Measurements from ENCODE around the gene WNT1. TPM values are rescaled to one million over a fixed set of nuclear protein-coding genes. Genes with fewer than 3 reads are reported as not detected.

WNT1 gene
- total RNA-seq, 2 experiments from 2014 or later, result 0.17 to 0.29 TPM

DNA sequence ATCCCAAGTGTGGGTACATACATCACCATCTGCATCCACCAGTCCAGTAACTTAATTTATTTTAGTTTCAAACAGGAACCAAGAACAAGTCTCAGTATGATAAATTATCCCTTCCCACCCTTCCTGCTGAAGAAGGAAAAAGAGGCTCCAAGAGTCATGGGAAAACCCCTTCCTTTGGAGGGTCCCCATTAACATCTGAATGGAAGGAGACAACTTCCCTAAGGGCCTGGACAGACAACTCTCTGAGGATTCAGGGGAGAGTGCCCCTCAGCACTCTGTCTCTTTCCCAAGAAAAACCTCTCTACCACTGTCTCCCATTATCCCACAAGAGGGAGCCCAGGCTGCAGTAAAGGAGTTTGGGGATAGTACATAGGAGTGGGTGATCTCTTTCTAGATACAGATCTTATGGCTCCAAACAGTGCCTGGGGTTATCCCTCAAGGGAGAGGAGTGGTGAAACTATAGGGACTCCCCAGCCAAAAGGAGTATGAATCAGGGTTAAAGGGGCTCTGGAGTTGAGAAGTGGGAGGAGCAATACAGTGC is 12.8 kb upstream of the WNT1 start:
- ChIA-PET CTCF (interaction anchor here (1.2 to 11.7 kb wide), 4 partner anchors 9 to 23 kb away, joined by 3 to 84 read pairs (median 4); partner anchors contain the start of gene WNT1), POLR2A (no interaction called here)
- Mint-ChIP-seq H3K9me3 (no peaks in the 10 kb centered on the region), H3K27me3 (peaks cover 46% of the 10 kb centered on the region), H3K4me3 (no peak overlapping the region), H3K4me1 (peaks cover 2% of the 10 kb centered on the region), H3K27ac (no peak overlapping the region), H3K36me3 (ENCODE audit: low read depth) (no peaks in the 10 kb centered on the region)
- no peak for DNase-seq

DNA sequence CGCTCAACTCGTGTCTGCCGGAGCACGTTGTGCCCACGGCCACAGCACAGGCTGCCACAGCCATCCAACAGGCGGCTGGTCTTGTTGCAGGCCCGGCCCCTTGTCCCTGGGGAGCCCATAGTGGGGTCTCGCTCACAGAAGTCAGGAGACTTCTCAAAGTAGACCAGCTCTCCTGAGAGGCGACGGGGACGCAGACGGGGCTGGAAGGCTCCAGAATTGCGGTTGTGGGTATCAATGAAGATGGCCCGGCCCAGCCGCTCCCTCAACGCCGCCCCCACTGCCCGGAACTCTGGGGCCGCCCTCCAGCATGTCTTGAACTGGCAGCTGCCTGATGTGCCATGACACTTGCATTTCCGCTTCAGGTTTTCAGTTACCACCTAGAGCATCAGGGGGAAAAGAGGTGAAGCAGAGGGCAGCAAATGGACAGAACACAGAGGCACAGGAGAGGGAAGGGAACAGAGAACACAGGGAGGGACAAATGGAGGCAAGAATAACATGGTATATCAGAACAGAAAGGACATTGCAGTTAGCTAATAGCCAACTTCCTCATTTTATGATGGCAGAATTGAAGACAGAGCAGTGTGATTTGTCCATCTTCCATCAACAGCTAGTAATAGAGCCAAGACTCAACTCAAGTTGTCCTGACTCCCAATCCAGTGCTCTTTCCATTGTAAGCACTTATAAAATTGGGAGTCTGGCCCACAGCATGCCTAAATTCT is 11.8 kb upstream of the WNT1 start:
- H3K9me3 Mint-ChIP-seq, result no peaks in the 10 kb centered on the region
- no peak overlapping the region for H3K4me3 Mint-ChIP-seq
- ChIA-PET CTCF (interaction anchor here (0.6 to 11.7 kb wide), 6 partner anchors 13 to 128 kb away, joined by 3 to 84 read pairs (median 4); partner anchors contain the start of genes DDX23 and WNT1), POLR2A (no interaction called here)
- H3K4me1 Mint-ChIP-seq, result peaks cover 10% of the 10 kb centered on the region
- no peak overlapping the region for H3K27ac Mint-ChIP-seq
- no peak for DNase-seq
- H3K27me3 Mint-ChIP-seq, result peaks cover 48% of the 10 kb centered on the region
- no peaks in the 10 kb centered on the region for H3K36me3 Mint-ChIP-seq (ENCODE audit: low read depth)

DNA sequence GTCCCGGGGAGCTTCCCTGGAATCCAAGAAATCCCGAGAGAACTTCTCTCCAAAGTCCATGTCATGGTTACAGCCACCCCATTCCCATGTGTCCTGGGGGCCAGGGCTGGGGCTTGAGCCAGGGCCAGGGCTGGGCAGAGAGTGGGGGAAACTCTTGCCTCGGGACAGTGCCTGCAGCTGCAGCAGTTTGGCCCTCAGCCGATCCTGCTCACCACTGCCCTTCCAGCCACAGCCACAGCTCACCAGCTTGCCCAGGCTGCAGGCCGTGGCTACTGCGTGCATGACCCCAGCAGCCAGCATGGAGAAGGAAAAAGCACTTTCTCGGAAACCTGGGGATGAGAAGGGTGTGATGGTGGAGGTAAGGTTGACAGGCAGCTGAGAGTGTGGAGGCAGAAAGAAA is 10.1 kb upstream of the WNT1 start:
- Mint-ChIP-seq H3K27ac (no peak overlapping the region), H3K36me3 (ENCODE audit: low read depth) (no peaks in the 10 kb centered on the region), H3K4me1 (peaks cover 16% of the 10 kb centered on the region), H3K4me3 (no peak overlapping the region), H3K9me3 (no peaks in the 10 kb centered on the region), H3K27me3 (peaks cover 62% of the 10 kb centered on the region)
- no peak for DNase-seq
- ChIA-PET CTCF (interaction anchor here (0.5 to 11.7 kb wide), 8 partner anchors 11 to 186 kb away, joined by 3 to 84 read pairs (median 4); partner anchors contain the start of genes ARF3, DDX23 and WNT1), POLR2A (no interaction called here)

DNA sequence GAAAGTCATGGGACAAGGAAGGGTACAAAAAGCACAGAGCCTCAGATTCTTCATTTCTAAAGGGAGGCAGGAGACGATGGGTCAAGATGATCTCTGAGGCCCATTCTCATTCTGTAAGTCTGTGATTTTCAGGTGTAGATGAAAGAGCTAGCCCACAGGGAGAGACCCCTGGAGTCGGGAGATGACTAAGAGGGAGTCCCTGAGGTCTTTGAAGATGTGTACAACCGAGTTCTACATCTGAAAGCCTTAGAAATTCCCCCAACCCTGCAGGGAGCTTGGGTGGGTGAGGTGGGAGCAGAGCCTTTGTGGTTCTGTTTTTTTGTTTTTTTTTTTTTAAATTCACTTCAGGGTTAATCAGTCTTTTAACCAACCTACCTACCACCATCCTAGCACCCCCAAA is 9.7 kb upstream of the WNT1 start:
- Mint-ChIP-seq H3K27ac (no peak overlapping the region), H3K27me3 (peaks cover 67% of the 10 kb centered on the region), H3K4me3 (no peak overlapping the region), H3K36me3 (ENCODE audit: low read depth) (no peaks in the 10 kb centered on the region), H3K9me3 (no peaks in the 10 kb centered on the region), H3K4me1 (peaks cover 16% of the 10 kb centered on the region)
- no peak for DNase-seq
- CTCF ChIA-PET, result interaction anchor here (0.6 to 11.7 kb wide), 6 partner anchors 11 to 724 kb away, joined by 3 to 84 read pairs (median 5); partner anchors contain the start of genes ARF3 and WNT1
- POLR2A ChIA-PET, result no interaction called here

DNA sequence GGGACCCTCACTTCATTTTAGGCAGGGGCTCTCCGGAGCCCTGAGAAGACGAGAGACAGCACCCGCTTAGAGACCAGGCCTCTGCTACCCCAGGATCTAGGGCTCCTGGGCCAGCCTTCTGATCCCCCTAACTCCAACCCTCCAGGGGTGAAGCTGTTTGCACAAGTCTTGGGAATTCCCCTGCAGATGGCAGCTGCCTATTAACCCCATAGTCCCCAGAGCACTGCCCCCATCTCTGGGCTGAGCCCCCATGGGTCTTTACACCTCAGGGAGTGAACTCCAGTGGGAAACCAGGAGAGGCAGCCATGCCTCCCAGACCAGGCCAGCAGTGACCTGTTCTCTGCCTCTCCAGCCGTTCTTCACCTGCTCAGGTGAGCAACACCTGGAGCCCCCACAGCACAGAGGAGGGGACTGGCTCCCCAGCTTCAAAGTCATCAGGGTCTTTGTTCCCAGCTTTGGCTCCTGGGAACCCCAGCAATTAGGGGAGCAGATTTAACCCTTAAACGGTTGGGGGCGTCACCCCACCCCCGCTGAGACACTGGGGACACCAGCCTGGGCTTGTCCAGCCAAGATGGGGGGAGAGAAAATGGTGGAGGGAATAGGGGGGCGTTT is 8.9 kb upstream of the WNT1 start:
- H3K36me3 Mint-ChIP-seq (ENCODE audit: low read depth), result no peaks in the 10 kb centered on the region
- no peak for DNase-seq
- POLR2A ChIA-PET, result no interaction called here
- H3K9me3 Mint-ChIP-seq, result no peaks in the 10 kb centered on the region
- H3K27ac Mint-ChIP-seq, result no peak overlapping the region
- no peak overlapping the region for H3K4me3 Mint-ChIP-seq
- CTCF ChIA-PET, result interaction anchor here (0.6 to 11.7 kb wide), 8 partner anchors 11 to 724 kb away, joined by 4 to 84 read pairs (median 4); partner anchors contain the start of genes ARF3 and WNT1
- peaks cover 74% of the 10 kb centered on the region for H3K27me3 Mint-ChIP-seq
- peaks cover 16% of the 10 kb centered on the region for H3K4me1 Mint-ChIP-seq

DNA sequence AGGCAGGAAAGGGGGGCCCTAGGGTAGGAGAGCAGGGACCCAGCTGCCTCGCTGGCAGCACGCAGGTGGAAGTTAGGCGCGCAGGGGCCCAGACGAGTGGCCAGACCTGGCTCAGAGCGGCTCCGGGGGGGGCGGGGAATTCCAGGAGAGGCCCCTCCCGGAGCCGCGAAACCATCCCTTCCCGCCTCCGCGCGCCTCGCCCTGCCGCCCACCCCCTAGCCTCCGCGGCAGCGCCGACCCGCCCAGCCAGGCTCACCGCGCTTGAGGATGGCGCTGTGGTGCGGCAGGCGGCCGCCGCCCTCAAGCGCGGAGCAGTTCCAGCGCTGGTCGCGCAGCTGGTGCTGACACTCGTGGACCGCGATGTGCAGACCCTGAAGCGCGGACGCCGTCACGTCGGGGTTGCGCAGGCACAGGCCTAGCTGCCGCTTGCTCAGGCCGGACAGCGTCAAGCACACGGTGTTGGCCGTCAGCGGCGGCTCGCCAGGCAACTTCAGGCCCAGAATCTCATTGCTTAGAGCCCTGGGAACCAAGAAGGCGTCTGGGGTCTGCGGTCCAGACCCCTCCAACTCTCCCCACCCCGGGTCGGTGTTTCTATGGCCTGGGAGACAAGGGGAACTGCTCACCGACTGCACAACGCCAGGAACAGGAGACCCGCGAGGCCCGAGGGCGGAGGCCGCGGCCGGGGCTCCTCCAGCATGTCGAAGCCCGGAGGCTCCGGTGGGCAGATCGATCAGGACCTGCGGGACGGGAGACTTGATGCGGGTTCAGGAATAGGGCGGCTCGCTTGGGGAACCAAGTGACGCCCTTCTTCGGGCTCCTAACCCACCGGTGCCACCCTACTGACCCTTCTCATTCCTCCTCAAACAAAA is 8.1 kb upstream of the WNT1 start:
- Mint-ChIP-seq H3K36me3 (ENCODE audit: low read depth) (no peaks in the 10 kb centered on the region), H3K27ac (no peak overlapping the region), H3K4me3 (no peak overlapping the region), H3K9me3 (no peaks in the 10 kb centered on the region), H3K27me3 (peaks cover 75% of the 10 kb centered on the region), H3K4me1 (peaks cover 16% of the 10 kb centered on the region)
- CTCF ChIA-PET, result interaction anchor here (0.7 to 11.7 kb wide), 7 partner anchors 11 to 155 kb away, joined by 3 to 84 read pairs (median 4); partner anchors contain the start of genes ARF3 and WNT1
- DNase-seq, result no peak
- POLR2A ChIA-PET, result no interaction called here

DNA sequence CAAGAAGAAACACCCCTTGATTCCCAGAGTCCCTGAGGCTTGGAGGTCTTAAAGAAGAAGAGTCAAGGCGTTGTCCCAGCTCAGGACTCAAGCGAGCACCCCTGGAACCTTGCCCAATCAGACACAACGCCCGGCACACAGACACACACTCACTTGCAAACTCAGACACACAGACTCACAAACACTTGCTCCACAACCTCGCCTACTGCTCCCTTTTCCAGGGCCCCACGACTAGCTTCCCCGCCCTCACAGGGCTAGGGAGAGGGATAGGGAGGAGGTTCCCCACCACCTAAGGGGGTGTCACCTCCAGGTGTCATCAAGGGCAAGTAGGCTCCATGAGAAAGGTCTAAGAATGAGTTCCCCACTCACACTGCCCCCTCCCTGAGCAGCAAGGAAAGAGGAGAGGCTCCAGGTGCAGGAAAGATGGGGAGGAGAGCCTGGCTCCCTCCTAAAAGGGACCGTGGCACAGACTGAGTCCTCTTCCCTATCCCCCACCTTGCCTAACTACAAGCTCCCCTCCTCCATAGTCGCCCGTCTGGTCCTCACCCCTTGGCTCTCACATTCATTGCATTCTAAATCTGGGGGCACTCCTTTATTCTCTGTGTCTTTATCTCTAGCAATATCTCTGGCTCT is 7.3 kb upstream of the WNT1 start:
- Mint-ChIP-seq H3K4me1 (peaks cover 16% of the 10 kb centered on the region), H3K27ac (no peak overlapping the region), H3K36me3 (ENCODE audit: low read depth) (no peaks in the 10 kb centered on the region), H3K27me3 (peaks cover 76% of the 10 kb centered on the region), H3K9me3 (no peaks in the 10 kb centered on the region), H3K4me3 (peak overlapping the region; percentile 22)
- ChIA-PET CTCF (interaction anchor here (1.0 to 11.7 kb wide), 6 partner anchors 10 to 156 kb away, joined by 3 to 84 read pairs (median 4); partner anchors contain the start of gene WNT1), POLR2A (no interaction called here)
- DNase-seq, result no peak

DNA sequence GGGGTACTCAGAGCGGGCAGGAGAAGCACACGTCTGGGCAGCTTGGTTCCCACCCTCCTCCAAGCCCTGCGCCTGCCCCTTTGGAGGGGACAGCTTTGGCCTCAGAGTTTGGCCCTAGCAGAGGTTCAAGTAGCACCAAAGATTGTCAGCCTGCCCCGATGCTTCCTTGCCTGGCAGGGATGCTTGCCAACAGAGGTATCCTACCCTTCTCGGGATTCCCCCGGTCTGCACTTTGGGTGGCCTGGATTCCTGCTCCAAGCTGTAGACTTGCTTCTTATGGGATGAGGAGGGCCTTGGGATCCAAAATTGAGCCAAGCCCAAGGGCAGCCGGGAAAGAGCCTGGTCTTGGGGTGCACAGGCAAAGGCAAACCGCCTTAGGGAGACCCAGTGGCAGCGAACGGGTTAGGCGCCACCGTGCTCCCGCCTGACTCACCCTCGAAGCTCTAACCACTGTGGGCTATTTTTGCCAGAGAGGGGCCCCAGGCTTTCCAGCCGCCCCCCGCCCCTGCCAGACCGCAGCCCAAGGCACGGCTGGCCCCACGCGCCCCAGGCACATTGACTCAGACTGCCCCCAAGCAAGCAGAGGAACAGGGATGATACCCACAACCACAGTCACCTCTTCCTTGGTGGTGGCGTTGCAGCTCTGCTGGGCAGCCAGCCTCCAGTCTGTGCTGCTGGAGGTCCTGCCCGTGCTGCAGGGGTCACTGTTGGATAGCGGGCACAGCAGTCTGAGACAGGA is 5.7 kb upstream of the WNT1 start:
- Mint-ChIP-seq H3K9me3 (no peaks in the 10 kb centered on the region), H3K4me1 (peaks cover 19% of the 10 kb centered on the region), H3K36me3 (ENCODE audit: low read depth) (no peaks in the 10 kb centered on the region), H3K27ac (no peak overlapping the region), H3K4me3 (peak overlapping the region; percentile 40), H3K27me3 (peaks cover 87% of the 10 kb centered on the region)
- ChIA-PET POLR2A (no interaction called here), CTCF (interaction anchor here (1.2 to 11.7 kb wide), 5 partner anchors 8 to 119 kb away, joined by 4 to 84 read pairs (median 6); partner anchors contain the start of gene WNT1)
- DNase-seq, result no peak

DNA sequence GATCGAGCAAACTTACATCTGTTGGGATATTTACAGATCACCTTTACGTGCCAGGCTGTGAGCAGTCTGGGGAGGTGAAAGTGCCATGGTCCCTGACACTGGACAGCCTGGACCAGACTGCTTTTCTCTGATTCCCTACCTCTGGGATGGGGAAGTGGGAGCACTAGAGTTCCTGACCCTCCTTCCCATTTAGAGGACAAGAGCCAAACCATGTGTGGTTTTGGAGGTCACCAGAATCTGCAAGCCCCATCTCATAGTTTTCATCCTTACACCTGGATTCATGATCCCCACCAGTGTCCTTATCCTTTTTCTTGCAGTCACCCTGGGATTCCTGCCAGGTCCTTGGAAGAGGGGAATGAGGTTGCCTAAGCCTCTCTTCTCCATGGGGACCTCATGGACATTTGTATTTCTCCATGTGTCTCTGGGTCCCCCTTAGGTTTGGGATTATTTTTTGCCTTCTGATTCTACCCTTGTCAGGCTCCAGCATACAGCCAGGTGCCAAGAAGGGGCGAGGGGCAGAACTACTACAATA is 5.1 kb upstream of the WNT1 start:
- Mint-ChIP-seq H3K4me3 (no peak overlapping the region), H3K9me3 (no peaks in the 10 kb centered on the region), H3K27ac (no peak overlapping the region), H3K4me1 (peaks cover 25% of the 10 kb centered on the region), H3K36me3 (ENCODE audit: low read depth) (no peaks in the 10 kb centered on the region), H3K27me3 (peaks cover 92% of the 10 kb centered on the region)
- DNase-seq, result no peak
- POLR2A ChIA-PET, result no interaction called here
- CTCF ChIA-PET, result interaction anchor here (1.0 to 11.7 kb wide), 7 partner anchors 8 to 158 kb away, joined by 3 to 84 read pairs (median 4); partner anchors contain the start of gene WNT1

DNA sequence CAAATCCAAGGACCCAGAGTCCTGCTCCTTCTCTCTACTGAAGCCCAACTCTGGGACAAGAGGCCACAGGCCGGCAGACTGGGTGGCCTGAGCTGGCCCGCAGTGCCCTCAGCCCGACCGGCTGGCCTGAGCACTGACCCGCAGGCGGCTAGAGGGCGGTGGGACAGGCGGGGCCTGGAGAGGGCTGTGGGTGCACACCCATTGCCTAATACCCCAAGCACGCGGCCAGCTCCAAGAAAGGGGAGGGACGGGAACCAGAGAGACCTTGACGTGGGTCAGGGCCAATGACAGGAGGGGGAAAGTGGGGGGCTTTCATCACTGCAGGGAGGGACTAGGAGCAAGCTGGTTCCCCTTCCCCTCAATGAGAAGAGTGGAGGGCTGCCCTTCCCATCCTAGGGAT is 4.6 kb upstream of the WNT1 start:
- POLR2A ChIA-PET, result no interaction called here
- H3K4me1 Mint-ChIP-seq, result peaks cover 27% of the 10 kb centered on the region

DNA sequence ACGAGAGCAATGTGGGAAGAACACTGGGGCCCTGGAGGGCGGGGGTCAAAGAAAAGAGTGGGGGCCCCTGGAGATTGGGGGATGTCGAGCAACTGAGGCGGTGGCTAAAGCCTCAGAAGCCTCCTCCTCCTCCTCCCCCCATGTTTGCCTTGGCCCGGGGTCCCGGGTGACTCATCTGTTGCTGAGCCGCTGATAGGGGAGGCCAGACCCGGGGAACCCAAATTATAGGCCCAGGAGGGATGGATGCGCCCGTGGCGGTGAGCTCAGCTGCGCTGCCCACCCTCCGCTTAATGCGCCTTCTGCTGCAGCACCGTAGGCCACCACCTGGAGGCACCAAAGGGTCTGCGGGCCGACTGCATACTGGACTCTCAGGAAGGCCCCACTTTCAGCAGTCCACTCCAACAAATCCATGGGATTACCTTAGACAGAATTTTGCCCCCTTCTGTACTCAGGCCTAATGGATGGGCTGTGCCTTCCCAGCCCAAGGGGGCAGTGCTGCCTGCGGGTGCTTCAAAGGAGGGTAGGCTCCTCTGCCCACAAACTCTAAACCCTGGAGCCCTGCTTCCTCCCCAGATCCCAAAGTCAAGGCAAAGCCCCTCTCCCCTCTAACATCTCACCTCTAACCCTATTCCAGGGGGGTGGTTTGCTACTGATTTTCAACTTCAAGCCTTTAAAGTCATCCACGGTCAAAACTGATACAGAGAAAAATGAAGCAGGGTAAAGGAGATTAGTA is 4.0 kb upstream of the WNT1 start:
- DNase-seq, result peak; percentile 47
- Mint-ChIP-seq H3K36me3 (ENCODE audit: low read depth) (no peaks in the 10 kb centered on the region), H3K27me3 (peaks cover 91% of the 10 kb centered on the region), H3K9me3 (no peaks in the 10 kb centered on the region), H3K4me1 (peaks cover 33% of the 10 kb centered on the region), H3K4me3 (no peak overlapping the region), H3K27ac (no peak overlapping the region)
- CTCF ChIA-PET, result interaction anchor here (1.0 to 1.4 kb wide), 7 partner anchors 9 to 159 kb away, joined by 3 to 4 read pairs (median 4); partner anchors contain the start of gene ARF3
- POLR2A ChIA-PET, result no interaction called here

More for the DNA sequence above, 4.6 kb upstream of the WNT1 start:
- no peaks in the 10 kb centered on the region for H3K36me3 Mint-ChIP-seq (ENCODE audit: low read depth)
- no peak for DNase-seq
- CTCF ChIA-PET, result interaction anchor here (1.0 to 1.5 kb wide), 7 partner anchors 8 to 158 kb away, joined by 3 to 7 read pairs (median 4); partner anchors contain the start of gene ARF3
- peaks cover 90% of the 10 kb centered on the region for H3K27me3 Mint-ChIP-seq
- H3K9me3 Mint-ChIP-seq, result no peaks in the 10 kb centered on the region
- no peak overlapping the region for H3K27ac Mint-ChIP-seq
- no peak overlapping the region for H3K4me3 Mint-ChIP-seq

Measured in activated CD4-positive, alpha-beta T cell treated with anti-CD3 and anti-CD28 coated beads, Interleukin-2, amount 10 ng/mL, durations not matched to agents 7 days and 5 days (primary cell).